ENCODE results near the gene RAPGEF2.
A peak's percentile ranks its signal among the peaks of the same experiment; 100 is the strongest.
"Not testable (repeated sequence)": the region's sequence is repeated elsewhere in the genome, so short reads cannot be mapped to it uniquely, and the experiment has no call there.

The RAPGEF2 gene

DNA sequence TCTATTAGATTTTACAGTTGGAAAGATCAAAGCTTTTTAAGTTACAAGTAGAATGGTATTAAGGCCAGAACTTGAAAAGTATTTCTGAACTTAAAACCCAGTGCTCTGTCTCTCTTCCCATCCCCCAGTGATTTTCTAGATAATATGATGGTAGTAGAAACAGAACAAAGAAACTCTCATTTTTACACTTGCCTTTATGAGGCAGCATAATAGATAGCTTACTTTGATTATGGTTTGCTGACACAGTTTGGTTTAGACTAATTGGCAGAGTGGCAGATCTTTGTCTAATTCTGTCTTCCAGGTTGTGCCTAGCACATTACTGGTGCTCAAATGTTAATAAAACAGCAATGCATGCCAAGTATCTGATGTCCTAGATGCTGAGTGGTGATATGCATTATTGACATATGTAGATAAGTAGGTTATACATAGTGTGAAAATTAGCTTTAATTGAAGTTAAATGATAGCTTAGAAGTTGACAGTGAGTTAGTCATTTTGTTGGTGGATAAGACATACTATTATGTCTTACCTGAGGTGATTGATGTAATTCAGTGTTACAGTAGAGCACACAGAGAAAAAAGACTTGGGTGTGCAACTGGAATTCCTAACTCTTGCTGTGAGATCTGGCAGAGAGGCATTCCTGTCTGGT lies 4.3 kb upstream of the RAPGEF2 start:
- DNase-seq (ENCODE audit: low spot score): no peak

DNA sequence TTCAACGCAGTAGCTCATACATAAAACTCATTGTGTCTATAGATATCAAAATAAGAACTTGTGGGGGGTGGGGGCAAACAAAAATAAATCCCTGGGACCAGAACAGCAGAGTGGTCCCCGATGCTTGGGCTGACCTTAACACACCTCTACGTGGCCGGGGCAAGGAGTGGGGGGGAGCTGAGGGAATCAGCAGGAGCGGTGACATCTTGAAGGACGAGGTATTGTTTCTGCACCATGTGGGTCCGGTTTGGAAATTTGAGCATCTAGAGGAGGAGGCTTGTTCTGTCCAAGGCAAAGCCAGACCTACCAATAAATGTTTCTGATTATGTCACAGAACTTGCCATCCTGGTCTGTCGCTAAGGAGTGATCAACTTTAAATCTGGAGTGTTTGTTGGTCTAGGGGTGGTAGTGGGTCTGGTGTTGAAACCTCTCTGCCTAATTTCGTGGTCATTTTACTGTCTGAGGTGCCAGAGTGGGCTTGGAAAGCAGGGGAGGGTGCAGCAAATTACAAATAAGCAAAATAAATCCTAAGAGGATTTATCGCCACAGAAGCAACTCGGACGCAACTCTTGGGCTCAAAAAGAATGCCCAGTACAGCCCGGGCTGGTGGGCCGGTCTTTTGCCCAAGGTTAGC lies 774 bp upstream of the RAPGEF2 start:
- DNase-seq (ENCODE audit: low spot score): no peak

DNA sequence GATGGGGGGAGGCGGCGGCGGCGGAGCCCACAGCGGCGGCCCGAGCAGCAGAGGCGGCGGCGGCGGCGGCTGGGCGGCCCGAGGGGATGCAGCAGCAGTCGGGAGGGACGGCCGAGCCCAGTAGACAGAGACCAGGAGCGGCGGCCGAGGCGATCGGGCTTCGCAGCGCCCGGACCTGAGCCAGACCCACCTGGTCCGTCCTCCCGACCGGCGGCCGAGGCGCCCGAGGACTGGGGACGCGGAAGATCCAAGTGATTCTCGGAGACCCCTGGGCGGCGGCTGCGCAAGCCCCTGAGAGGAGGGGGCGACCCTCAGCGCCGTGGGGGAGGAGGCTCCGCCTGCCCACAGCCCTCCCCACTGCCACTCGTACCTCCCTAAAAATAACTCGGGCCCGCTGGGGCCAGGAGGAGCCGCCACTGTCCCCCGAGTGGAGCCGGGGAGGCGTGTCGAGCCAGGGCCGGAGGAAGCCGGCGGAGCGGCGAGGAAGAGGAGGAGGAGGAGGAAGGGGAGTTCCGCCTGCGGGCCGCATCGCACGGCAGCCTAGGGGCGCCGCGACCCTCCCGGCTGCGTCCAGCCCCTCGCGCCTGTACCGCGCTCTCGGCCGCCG lies 608 bp downstream of the RAPGEF2 start:
- DNase-seq (ENCODE audit: low spot score): no peak

DNA sequence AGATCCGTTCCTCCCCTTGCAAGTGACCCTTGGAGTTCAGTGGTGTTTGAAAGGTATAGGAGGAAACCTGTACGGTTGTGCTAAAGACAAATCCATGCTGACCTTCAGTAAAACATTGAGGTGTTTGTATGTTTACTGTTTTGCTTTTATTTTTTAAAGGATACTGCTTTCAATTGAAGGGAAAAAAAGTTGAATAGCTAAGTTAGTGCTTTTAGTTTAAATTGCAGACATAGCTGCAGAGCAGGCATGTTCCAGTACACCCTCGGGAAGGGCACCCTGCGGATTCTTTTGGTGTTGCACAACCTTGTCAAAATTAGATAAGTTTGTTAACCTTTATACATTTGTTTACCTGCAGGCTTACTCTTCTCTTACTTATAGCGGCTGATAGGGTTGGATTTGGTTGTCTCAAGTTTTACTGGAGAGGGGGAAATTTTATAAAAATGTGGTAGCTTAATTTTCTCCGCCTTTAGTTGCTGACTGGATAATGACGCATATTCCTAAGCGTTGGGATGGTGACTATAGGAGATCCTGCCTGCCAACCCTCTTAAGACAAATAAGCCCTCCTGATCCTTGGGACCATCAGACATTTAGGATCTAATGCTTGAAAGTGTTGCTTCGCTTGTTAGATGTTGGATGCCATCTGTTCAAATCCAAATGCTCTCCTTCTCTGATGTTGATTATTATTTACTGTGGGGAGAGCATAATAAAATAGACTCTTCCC lies 2.0 kb downstream of the RAPGEF2 start:
- peak; percentile 29 for DNase-seq (ENCODE audit: low spot score)

DNA sequence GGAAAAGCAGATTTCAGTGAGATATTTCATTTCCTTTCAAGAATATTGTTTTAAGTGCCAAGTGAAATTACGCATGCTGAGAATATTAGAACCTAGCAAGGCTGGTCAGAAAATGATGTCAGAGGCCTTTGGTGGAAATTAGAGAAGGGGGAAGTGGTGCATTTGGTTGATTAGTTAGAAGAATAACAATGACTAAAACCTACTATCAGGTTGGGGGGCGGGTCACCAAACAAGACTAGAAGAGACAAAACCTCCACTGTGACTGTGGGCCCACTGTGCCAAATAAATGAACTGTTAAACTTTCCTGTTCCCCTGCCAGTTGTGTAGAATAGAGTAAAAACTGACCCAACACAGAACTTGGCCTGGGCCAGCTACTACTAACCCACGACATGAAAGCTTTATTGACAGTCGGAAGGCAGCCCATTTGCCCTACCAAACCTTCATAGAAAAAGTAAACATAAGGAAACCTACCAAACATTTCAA lies 2.9 kb downstream of the RAPGEF2 start:
- DNase-seq (ENCODE audit: low spot score): no peak

DNA sequence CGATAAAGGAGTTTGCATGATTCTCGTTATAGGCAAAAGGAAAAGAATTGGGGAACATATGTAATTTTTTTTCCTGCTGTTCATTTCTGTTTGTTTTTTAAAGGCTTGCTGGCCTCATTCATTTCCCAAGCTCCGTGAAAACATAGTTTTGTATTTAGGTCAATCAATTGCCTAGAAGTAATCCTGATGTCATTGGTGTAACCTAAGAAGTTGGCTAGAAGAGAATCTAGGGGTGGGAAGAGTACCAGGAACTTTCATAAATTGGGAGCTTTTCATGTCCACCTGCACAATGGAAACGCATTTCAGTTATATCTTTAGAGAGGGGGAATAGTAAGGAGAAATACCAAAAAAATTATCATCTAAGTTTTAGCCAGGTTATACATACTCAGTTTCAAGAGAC lies 3.8 kb downstream of the RAPGEF2 start:
- no peak for DNase-seq (ENCODE audit: low spot score)

DNA sequence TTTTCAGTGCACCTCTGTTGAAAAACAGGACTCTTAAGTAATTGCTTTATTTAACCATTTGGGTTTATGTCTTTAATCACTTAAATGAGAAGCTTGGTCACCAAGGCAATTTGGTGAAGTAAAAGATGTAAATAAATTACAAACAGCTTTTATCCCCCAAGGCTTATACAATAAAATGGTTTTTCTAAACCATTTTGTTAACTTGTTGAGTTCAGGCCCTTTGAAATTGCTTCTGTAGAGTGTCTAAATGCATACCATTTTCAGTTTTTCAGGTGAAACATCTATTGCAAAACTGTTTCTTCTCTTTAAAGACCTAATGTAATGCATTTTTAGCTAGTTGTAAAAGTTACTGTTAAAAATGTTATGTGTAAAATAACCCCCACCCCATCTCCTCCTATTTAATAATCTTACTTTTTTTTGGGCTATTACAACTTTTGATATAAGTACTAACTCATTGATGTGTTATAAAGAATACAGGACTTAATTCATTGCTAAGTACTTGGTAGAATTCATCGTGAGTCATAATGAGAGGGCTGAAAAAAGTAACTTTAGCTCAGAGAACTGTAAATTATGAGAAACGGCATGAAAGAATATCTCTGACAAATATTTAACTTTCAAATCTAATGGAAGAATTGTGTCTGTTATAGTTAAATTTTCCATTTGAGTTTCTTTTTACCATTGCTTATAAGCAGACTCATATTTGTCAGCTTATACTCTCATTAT lies 4.5 kb downstream of the RAPGEF2 start:
- peak; percentile 16 for DNase-seq (ENCODE audit: low spot score)

DNA sequence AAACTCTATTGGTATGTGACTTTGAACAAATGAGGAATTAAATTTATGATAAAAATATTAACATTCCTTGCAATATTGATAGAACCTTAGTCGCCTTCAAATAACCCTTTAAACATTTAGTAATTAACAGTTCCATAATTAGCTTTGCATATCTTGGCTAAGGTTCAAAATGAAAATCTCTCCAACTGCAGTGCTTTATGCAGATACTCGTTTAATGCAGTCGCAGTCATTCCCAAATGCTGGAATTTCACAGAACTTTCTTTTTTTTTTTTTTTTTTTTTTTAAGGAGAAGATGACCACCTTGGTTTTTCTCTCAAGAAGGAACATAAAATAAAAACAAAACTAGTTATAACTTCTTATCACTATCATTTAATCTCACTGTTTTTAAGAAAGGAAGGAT lies 5.2 kb downstream of the RAPGEF2 start:
- no peak for DNase-seq (ENCODE audit: low spot score)

DNA sequence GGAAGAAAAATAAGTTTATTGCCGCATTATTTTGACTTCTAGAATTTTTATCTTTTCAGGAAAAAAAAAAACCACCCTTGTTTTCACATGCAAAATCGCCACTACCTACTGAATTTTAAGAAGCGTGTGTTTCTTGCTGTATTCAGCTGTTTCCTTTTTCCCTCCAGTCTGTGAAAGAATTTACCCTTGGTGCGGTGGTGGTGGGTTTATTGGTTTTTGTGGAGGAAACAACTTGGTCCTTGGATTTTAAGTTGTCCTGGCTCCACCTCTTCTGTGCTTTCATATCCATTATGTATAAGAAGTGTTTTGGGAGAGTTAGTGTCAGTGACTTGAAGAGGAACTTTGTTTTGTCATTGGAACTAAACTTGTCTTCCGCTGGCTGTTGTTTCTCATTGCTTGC lies 8.1 kb downstream of the RAPGEF2 start:
- no peak for DNase-seq (ENCODE audit: low spot score)

DNA sequence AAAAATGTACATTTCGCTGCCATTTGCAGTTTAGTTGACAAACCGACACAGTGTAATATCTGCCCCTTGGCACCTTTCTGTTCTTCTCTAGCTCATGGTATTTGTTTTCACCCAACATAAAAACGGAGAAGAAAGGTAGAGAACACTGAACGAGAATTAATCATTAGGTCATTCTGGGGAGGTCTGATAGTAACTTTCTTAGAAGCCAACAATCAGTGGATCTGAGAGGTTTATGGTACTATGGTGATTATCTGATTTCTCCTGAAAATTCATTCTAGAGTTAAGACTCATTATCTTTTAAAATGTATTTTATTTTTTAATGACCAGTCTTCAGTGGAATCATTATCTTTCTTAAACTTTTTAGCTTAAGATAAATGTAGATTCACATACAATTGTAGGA lies 8.5 kb downstream of the RAPGEF2 start:
- no peak for DNase-seq (ENCODE audit: low spot score)

DNA sequence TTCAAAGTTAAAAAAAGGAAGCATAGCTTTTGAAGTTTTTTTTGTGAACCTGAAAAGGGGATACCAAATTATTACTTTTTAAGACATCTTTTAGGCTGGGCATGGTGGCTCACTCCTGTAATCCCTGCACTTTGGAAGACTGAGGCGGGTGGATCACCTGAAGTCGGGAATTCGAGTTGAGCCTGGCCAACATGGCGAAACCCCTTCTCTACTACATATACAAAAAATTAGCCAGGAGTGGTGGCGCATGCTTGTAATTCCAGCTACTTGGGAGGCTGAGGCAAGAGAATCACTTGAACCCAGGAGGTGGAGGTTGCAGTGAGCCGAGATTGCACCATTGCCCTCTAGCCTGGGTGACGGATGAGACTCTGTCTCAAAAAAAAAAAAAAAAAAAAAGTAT lies 10.5 kb downstream of the RAPGEF2 start:
- not testable (repeated sequence) for DNase-seq (ENCODE audit: low spot score)

DNA sequence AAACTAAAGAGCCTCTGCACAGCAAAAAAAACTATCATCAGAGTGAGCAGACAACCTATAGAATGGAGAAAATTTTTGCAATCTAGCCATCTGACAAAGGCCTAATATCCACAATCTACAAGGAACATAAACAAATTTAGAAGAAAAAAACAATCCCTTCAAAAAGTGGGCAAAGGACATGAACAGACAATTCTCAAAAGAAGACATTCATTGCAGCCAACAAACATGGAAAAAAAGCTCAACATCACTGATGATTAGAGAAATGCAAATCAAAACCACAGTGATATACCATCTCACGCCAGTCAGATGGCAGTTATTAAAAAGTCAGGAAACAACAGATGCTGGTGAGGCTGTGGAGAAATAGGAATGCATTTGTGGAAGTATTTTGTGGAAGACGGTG lies 13.2 kb downstream of the RAPGEF2 start:
- DNase-seq (ENCODE audit: low spot score): not testable (repeated sequence)

DNA sequence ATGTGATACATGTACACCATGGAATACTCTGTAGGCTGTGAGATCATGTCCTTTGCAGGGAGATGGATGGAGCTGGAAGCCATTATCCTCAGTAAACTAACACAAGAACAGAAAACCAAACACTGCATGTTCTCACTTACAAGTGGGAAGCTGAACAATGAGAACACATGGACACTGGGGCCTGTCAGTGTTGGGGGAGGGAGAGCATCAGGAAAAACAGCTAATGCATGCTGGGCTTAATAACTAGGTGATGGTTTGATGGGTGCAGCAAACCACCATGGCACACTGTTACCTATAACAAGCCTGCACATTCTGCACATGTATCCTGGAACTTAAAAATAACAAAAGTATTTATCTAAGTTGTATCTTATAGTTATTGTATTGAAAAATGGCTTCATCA lies 13.8 kb downstream of the RAPGEF2 start:
- DNase-seq (ENCODE audit: low spot score): not testable (repeated sequence)

DNA sequence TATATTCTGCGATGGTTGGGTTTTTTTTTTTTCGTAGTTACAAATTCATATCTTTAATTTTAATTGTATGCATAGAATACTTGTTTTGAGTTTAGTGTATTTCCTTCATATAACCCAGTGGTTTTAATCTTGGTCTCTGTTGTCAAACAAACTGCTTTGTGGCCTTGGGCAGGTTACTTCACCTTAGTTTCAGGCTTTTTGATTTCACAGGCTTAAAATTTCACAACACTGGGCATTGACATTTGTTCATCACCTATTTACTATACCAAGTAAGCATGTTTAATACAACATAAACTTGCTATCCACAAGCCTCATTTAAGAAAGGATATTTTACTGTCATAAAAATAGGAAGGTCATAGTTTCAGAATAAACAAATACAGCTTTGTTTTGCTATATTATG lies 14.7 kb downstream of the RAPGEF2 start:
- DNase-seq (ENCODE audit: low spot score): no peak

DNA sequence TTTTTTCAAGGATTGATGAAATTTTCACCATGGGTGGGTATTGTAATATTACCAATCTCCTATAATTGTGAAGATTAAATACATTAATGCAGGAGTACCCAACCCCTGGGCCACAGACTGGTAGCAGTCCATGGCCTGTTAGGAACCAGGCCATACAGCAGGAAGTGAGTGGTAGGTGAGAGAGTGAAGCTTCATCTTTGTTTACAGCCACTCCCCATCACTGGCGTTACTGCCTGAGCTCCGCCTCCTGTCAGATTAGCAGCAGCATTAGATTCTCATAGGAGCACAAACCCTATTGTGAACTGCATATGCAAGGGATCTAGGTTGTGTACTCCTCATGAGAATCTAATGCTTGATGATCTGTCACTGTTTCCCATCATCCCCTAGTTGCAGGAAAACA lies 15.1 kb downstream of the RAPGEF2 start:
- DNase-seq (ENCODE audit: low spot score): no peak

DNA sequence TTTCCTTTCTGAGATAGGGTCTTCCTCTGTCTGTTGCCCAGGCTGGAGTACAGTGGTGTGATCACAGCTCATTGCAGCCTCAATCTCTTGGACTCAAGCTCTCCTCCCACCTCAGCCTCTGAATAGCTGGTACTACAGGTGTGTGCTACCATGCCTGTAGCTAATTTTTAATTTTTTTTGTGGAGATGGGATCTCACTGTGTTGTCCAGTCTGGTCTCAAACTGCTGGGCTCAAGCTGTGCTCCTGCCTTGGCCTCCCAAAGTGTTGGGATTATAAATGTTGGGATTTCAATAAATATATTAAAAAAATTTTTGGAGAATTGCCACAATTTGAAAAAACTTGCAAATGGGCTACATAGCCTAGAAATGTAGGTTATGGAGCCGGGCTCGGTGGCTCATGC lies 18.5 kb downstream of the RAPGEF2 start:
- DNase-seq (ENCODE audit: low spot score): no peak

DNA sequence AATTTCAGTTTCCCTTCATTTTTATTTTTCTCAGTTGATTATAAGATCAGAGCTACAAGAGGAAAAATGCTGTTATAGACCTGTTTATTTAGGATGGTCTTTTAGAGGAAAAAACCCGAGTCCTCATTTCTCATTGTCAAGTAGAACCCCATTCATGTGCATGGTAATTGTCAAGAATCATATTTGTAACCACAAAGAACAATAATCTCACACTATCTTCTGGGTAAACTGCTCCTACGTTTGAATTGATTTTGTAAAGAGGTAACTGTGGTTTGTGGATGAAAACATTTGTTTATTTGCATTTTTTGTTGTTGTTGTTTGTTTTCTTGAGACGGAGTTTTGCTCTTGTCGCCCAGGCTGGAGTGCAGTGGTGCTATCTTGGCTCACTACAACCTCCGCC lies 23.8 kb downstream of the RAPGEF2 start:
- DNase-seq (ENCODE audit: low spot score): no peak

DNA sequence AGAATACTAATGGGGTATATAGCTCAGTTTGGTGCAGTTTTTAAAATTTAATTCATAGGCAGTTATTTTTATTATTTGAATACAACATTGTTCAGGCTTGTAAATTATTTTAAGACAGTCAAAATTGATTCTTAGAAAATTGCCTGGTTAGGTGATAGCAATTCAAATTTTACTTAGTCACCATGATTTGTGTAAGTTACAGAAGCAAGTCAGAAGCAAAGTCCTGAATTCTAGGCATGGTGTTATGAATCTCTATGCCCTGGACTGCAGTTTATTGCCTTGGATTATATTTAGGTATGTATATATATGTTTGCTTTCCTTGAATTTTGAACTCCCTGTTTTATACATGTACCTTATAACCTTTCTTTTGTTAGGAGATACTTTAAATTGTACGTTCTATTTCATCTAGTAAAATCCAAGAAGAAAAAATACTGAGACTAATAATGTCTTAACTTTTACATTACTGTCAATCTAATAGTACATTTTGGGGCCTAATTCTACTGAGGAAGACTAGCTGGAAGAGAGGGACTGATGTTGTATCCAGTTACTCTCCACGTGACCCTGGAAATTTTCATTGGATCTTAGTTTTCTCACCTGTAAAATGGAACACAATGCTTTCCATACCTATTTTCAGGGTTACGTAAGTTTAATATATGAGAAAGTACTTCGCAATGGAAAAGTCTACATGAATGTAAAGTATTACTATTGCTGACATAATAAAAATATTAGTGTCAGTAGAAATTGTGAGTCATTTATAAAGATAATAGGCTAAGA lies 25.1 kb downstream of the RAPGEF2 start:
- DNase-seq (ENCODE audit: low spot score): no peak

DNA sequence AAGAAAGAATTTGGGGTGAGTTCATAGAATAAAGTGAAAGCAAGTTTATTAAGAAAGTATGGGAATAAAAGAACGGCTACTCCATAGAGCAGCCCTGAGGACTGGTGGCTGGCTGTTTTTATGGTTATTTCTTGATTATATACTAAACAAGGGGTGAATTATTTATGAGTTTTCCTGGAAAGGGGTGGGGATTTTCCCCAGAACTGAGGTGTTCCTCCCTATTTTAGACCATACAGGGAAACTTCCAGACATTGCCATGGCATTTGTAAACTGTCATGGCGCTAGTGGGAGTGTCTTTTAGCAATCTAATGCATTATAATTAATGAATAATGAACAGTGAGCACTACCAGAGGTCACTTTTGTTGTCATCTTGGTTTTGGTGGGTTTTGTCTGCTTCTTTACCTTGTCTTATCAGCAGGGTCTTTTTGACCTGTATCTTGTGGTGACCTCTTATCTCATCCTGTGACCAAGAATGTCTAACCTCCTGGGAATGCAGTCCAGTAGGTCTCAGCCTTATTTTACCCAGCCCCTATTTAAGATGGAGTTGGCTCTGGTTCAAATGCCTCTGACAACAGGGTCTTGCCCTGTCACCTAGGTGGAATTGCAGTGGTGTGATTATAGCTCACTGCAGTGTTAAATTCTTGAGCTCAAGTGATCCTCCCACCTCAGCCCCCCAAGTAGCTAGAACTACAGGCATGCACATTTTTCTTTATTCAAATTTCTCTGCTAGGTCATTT lies 27.1 kb downstream of the RAPGEF2 start:
- no peak for DNase-seq (ENCODE audit: low spot score)

DNA sequence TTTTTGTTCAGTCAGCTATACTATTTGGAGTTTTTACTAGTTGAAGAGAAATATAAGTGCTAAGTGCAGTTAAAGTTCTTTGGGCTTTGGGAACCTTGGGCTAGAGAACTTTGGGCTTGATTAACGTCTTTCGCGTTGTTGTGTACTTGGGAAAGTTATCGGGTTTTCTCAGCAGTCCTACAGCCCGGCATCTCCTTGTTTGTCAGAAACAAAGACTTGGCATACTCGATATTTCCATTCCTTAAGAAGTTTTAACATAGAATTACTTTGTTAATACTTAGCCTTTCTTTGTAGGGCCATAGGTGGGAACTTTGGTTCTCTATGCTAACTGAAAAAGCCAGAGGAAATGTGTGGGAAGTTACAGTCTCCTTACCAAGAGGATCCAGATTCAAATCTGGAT lies 28.7 kb downstream of the RAPGEF2 start:
- no peak for DNase-seq (ENCODE audit: low spot score)

DNA sequence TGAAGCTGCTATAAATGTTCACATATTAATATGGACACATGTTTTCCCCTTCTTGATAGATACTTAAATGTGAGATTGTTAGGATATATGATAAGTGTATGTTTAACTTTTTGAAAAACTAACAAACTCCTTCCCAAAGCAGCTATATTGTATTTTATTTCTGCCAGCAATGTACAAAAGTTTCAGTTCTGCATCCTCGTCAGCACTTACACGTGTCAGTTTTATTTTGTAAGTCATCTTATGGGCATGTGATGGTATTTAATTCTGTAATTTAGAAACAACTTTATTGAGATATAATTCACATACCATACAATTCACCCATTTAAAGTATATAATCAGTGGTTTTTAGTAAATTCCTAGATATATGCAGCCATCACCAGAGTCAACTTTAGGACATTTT lies 31.6 kb downstream of the RAPGEF2 start:
- no peak for DNase-seq (ENCODE audit: low spot score)

All from GM03348 (cell line).